Stomach (tissue), 9 donors: ENCODE results near the gene MAP3K20. TPM values are rescaled to one million over a fixed set of nuclear protein-coding genes. Genes with fewer than 3 reads are reported as not detected.

Experiments used
- DNase-seq, 2 donors: peaks; one replicate each; pipeline versions ENCODE4 v3.0.0 to v3.0.0-alpha.2; 2013 to 2019
- H3K27ac ChIP-seq, 5 donors: fragments of 200-600 bp in 4 of 5; sonication (generic) in 4 of 5; one replicate each; pipeline ENCODE4 v1.5.1; 2013 to 2019; ENCODE audit warnings: mild to moderate bottlenecking in 1 of 5, moderate library complexity in 1 of 5
- H3K27me3 ChIP-seq, 3 donors: fragments of 200-600 bp; sonication (generic); one replicate each; pipeline ENCODE4 v1.5.1; 2017 to 2019; ENCODE audit warnings: mixed run types in 1 of 3
- H3K36me3 ChIP-seq, 4 donors: fragments of 200-600 bp; sonication (generic); 1 replicate in 3 of 4; 2 replicates in 1 of 4; pipeline ENCODE4 v1.5.1; 2016 to 2019
- H3K4me1 ChIP-seq, 4 donors: fragments of 200-600 bp; sonication (generic); one replicate each; pipeline ENCODE4 v1.5.1; 2016 to 2019
- H3K4me3 ChIP-seq, 4 donors: fragments of 200-600 bp; sonication (generic) in 3 of 4; one replicate each; pipeline ENCODE4 v1.5.1; 2016 to 2019; ENCODE audit warnings: mild to moderate bottlenecking in 1 of 4
- H3K9me3 ChIP-seq, 4 donors: fragments of 200-600 bp; sonication (generic); one replicate each; pipeline ENCODE4 v1.5.1; 2016 to 2019
- EP300 ChIP-seq: sonication (generic); formaldehyde crosslinking; IDR thresholded peaks from one replicate; pipeline ENCODE4 v1.6.1; 2017; ENCODE audit warnings: antibody characterized with exemption
- POLR2A ChIP-seq, 4 donors: fragments of 450-650 bp; IDR thresholded peaks; one replicate each; pipeline ENCODE4 v1.6.1; 2016; ENCODE audit warnings: antibody characterized with exemption in 4 of 4, control low read depth in 2 of 4, mild to moderate bottlenecking in 1 of 4, moderate library complexity in 1 of 4
- POLR2AphosphoS5 ChIP-seq, 3 donors: sonication (generic); formaldehyde crosslinking; IDR thresholded peaks; one replicate each; pipeline ENCODE4 v1.6.1; 2016; ENCODE audit warnings: antibody characterized with exemption in 3 of 3
- WGBS, 5 donors: extraction: QIAGEN DNeasy Blood & Tissue Kit in 3 of 5; methylation state at CpG; one replicate each; pipeline versions ENCODE4 v1.1.5 to v1.1.7; 2013 to 2018; 5-methylcytosine and 5-hydroxymethylcytosine counted together
- intact Hi-C: fragments of 100-400 bp; cut with DNase I; formaldehyde crosslinking; loops from one replicate; pipeline ENCODE4 v1.15.1; 2023; ENCODE audit warnings: low total_unique reads
- polyA plus RNA-seq, 3 donors: library from polyadenylated mRNA; stranded (reverse); fragments of 200-250 nt; gene quantifications; one replicate each; pipeline ENCODE4 v1.2.3, GENCODE V29; 2013
- total RNA-seq, 5 donors: library from RNA; depleted of rRNA; stranded (reverse); fragments of >200 nt; gene quantifications; one replicate each; pipeline versions ENCODE4 v1.1.0 to v1.2.3, GENCODE V29; 2014 to 2016
- TF ChIP-seq, protein P1 (sequence below), 7 experiments: fragments of 450-650 bp in 4 of 7; fragments of 200-600 bp in 3 of 7; sonication (generic) in 3 of 7; IDR thresholded peaks; one replicate each; pipeline ENCODE4 v1.5.1; 2016 to 2019; ENCODE audit warnings: antibody characterized with exemption in 7 of 7, control low read depth in 2 of 7, mild to moderate bottlenecking in 1 of 7
- donor health status: healthy with polysubstance abuse.
- donor health status: Bipolar disorder and iron deficiency.
- donor health status: healthy.

MAP3K20 gene
- total and polyA plus RNA-seq, 8 donors, result 9.3 to 180 (median 29.2) TPM

- no peaks in the 10 kb centered on the region for H3K27me3 ChIP-seq
- no peak overlapping the region for H3K27ac ChIP-seq
- H3K36me3 ChIP-seq, result no peaks in the 10 kb centered on the region
- H3K4me3 ChIP-seq, result no peak overlapping the region
- H3K9me3 ChIP-seq, result no peaks in the 10 kb centered on the region
- no peaks in the 10 kb centered on the region for H3K4me1 ChIP-seq
- WGBS, 5 donors, result 75 to 94% (median 89%) methylated on average over 4 of the region's 4 CpGs
- TF ChIP-seq EP300 (no peak), POLR2A (IDR thresholded peaks at IDR 0.05) (no peak), POLR2AphosphoS5 (IDR thresholded peaks at IDR 0.05) (no peak)
- TF ChIP-seq, protein P1, sequence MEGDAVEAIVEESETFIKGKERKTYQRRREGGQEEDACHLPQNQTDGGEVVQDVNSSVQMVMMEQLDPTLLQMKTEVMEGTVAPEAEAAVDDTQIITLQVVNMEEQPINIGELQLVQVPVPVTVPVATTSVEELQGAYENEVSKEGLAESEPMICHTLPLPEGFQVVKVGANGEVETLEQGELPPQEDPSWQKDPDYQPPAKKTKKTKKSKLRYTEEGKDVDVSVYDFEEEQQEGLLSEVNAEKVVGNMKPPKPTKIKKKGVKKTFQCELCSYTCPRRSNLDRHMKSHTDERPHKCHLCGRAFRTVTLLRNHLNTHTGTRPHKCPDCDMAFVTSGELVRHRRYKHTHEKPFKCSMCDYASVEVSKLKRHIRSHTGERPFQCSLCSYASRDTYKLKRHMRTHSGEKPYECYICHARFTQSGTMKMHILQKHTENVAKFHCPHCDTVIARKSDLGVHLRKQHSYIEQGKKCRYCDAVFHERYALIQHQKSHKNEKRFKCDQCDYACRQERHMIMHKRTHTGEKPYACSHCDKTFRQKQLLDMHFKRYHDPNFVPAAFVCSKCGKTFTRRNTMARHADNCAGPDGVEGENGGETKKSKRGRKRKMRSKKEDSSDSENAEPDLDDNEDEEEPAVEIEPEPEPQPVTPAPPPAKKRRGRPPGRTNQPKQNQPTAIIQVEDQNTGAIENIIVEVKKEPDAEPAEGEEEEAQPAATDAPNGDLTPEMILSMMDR (IDR thresholded peaks at IDR 0.05), result no peak
- intact Hi-C loops, result no loop called here
- DNase-seq, result no peak
Measured at GRCh38 chr2:173062801-173063200, 12.8 kb upstream of the MAP3K20 start.

GRCh38 chr2:173064151-173064805 lies 11.4 kb upstream of the MAP3K20 start:
- Histone ChIP-seq H3K4me1 (no peaks in the 10 kb centered on the region), H3K36me3 (no peaks in the 10 kb centered on the region), H3K4me3 (no peak overlapping the region), H3K27me3 (no peaks in the 10 kb centered on the region), H3K27ac (peak overlapping the region in 2 of 5 donors; percentile 20 to 43), H3K9me3 (no peaks in the 10 kb centered on the region)
- TF ChIP-seq, protein P1 (IDR thresholded peaks at IDR 0.05), result no peak
- TF ChIP-seq POLR2AphosphoS5 (IDR thresholded peaks at IDR 0.05) (peak in 1 of 3 donors; percentile 9), EP300 (no peak), POLR2A (IDR thresholded peaks at IDR 0.05) (no peak)
- DNase-seq, result no peak
- intact Hi-C loops, result no loop called here
- whole genome bisulfite sequencing, 5 donors, result 44 to 78% (median 69%) methylated on average over 4 of the region's 4 CpGs

DNA sequence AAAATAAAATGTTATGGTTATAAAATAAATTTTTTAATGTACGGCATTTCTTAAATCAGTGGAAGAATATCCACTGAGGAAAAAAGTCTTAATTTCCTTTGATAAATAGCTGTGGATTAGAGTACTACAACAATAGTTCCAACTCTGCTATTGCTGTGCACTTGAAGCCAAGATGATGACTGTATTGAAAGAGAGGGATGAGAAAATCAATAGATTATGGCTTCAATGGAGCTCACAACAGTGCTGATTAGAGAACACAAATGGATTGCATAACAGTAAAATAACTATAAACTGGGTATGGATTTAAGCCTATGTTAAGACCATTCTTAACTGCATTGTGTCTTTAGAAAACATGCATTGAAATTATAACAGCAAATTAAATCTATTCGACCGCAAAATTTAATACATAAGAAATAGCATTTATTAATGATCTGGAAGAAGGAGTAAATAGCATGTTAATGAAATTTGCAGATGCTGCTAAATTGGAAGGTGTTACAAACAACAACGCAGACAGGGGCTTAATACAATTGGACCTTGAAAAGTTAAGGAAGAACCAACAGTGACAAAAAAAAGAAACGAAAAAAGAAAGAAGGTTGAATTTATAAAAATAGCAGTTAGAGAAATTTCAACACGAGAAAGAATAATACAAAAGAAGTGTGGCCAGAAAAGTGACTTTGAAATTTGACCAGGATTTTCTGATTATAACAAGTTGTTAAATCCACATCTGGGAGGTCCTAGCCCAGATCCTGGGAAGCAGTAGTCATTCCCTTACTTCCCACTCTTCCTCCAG lies 8.6 kb upstream of the MAP3K20 start:
- no peaks in the 10 kb centered on the region for H3K36me3 ChIP-seq
- no peaks in the 10 kb centered on the region for H3K27me3 ChIP-seq
- H3K9me3 ChIP-seq, result no peaks in the 10 kb centered on the region
- no peak for TF ChIP-seq POLR2A (IDR thresholded peaks at IDR 0.05)
- TF ChIP-seq POLR2AphosphoS5 (IDR thresholded peaks at IDR 0.05), result no peak
- TF ChIP-seq, protein P1 (IDR thresholded peaks at IDR 0.05), result no peak
- TF ChIP-seq EP300, result no peak
- 87 to 95% (median 92%) methylated on average over 6 of the region's 6 CpGs for WGBS, 5 donors
- intact Hi-C loops, result no loop called here
- DNase-seq, result no peak
- no peak overlapping the region for H3K4me3 ChIP-seq
- H3K27ac ChIP-seq, result no peak overlapping the region
- H3K4me1 ChIP-seq, result no peaks in the 10 kb centered on the region

DNA sequence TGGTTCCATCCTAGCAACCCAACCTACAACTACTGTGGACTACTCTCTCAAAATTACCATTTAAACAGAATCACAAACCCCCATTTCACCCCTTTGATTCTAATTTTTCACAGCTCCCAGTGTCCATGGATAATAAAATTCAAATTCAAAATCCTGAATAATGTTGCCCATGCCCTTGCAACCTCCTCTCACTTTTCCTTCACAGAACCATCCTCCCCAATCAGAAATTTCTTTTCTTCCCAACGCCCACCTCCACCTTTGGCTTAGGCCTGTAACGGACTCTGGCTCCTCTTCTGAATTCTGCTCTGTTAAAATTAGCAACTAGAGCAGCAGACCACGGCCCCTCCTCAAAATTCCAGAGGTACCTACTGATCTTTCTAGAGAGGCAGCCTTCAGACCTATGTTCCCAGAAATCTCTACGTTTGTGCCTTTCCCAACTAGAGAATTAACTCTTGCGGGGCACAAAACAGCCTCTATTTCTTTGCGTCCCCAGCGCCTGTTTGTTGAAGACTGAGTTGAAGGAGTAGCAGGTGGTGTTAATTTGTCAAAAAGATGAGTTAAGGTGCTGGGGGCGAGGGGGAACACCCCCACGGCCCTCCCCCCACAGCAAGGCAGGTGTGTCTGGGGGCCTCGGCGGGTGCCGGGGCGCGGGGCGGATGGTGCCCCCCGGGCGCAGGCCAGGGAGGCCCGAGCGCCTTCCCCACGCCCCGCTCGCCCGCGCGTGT lies 428 bp upstream of the MAP3K20 start:
- peaks cover 0 to 53% (median 27%) of the 10 kb centered on the region in 4 donors for H3K4me1 ChIP-seq
- no peaks in the 10 kb centered on the region for H3K9me3 ChIP-seq
- DNase-seq, result no peak
- WGBS, 5 donors, result 7 to 11% (median 10%) methylated on average over 23 to 25 of the region's 25 CpGs
- no peaks in the 10 kb centered on the region for H3K27me3 ChIP-seq
- TF ChIP-seq POLR2A (IDR thresholded peaks at IDR 0.05) (no peak), EP300 (no peak)
- TF ChIP-seq, protein P1 (IDR thresholded peaks at IDR 0.05), result peak in 1 of 7 experiments; percentile 55
- peak overlapping the region; percentile 72 to 86 (median 78) for H3K4me3 ChIP-seq
- H3K27ac ChIP-seq, result peak overlapping the region; percentile 83 to 99 (median 92)
- H3K36me3 ChIP-seq, result no peaks in the 10 kb centered on the region
- intact Hi-C loops, result no loop called here
